Measurements from ENCODE around the gene ZNF784. TPM values are rescaled to one million over a fixed set of nuclear protein-coding genes. Genes with fewer than 3 reads are reported as not detected.

The ZNF784 gene
- total and polyA plus RNA-seq, 9 of the 15 experiments (the other 6 are each of a cell fraction or from before 2014, with no cell fraction given) = 0.14 to 6.1 (median 2.1) TPM

DNA sequence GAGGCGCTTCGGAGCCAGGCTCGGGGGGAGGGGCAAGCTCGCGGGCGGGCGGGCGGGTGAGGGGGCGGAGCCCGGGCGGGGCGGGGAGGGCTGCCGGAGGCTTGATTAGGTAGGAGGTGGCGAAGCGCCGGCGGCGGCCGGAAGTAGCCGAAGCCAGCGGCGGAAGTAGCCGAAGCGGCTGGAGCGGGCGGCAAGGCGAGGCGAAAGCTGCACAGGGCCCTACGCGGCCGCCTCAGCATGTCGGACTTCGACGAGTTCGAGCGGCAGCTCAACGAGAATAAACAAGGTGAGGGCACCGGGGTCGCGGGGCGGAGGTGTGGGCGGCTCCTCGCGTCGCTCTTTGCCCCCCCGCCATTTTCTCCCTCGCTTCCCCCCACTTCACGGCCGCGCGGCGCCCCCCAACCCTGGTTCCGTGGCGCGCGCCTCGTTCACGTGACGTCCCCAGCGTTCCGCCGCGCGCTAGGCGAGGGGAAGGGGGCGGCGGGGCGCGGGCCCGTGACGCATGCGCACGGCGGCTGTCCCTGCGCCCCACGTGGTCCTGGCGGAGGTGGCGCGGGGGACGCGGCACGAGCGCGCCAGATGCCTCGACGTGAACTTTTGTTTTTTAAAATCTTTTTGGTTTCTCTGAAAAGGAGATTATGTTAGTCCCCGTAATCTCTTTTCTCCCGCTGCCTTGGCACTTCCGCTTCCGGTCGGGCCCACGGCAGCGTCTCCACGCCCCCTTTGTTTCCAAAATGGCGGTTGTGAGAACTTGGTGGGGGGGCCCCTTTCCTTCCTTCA is 30.7 kb upstream of the ZNF784 start, which contains the start of gene U2AF2 (continued):
- TF ChIP-seq ZNF133 (CRISPR knock-in tag; IDR thresholded peaks at IDR 0.05) = no peak
- no peak for TF ChIP-seq SRSF7 (optimal IDR thresholded peaks at IDR 0.05; ENCODE audit: low read depth, low read length)
- no peak for TF ChIP-seq RUNX1 (IDR thresholded peaks at IDR 0.05; ENCODE audit: low read depth)
- no peak for TF ChIP-seq PHF21A (IDR thresholded peaks at IDR 0.05; ENCODE audit: borderline replicate concordance, low read depth)
- TF ChIP-seq, protein P1, sequence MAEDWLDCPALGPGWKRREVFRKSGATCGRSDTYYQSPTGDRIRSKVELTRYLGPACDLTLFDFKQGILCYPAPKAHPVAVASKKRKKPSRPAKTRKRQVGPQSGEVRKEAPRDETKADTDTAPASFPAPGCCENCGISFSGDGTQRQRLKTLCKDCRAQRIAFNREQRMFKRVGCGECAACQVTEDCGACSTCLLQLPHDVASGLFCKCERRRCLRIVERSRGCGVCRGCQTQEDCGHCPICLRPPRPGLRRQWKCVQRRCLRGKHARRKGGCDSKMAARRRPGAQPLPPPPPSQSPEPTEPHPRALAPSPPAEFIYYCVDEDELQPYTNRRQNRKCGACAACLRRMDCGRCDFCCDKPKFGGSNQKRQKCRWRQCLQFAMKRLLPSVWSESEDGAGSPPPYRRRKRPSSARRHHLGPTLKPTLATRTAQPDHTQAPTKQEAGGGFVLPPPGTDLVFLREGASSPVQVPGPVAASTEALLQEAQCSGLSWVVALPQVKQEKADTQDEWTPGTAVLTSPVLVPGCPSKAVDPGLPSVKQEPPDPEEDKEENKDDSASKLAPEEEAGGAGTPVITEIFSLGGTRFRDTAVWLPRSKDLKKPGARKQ (CRISPR knock-in tag; IDR thresholded peaks at IDR 0.05) = no peak
- TF ChIP-seq ZNF766 (CRISPR knock-in tag; conservative IDR thresholded peaks at IDR 0.05) = no peak
- TF ChIP-seq EP300 (IDR thresholded peaks at IDR 0.05; ENCODE audit: low read length) = no peak
- TF ChIP-seq ZNF511 (CRISPR knock-in tag; IDR thresholded peaks at IDR 0.05) = peak; percentile 58; the same call in 1 of the 2 replicates
- TF ChIP-seq, protein P2, sequence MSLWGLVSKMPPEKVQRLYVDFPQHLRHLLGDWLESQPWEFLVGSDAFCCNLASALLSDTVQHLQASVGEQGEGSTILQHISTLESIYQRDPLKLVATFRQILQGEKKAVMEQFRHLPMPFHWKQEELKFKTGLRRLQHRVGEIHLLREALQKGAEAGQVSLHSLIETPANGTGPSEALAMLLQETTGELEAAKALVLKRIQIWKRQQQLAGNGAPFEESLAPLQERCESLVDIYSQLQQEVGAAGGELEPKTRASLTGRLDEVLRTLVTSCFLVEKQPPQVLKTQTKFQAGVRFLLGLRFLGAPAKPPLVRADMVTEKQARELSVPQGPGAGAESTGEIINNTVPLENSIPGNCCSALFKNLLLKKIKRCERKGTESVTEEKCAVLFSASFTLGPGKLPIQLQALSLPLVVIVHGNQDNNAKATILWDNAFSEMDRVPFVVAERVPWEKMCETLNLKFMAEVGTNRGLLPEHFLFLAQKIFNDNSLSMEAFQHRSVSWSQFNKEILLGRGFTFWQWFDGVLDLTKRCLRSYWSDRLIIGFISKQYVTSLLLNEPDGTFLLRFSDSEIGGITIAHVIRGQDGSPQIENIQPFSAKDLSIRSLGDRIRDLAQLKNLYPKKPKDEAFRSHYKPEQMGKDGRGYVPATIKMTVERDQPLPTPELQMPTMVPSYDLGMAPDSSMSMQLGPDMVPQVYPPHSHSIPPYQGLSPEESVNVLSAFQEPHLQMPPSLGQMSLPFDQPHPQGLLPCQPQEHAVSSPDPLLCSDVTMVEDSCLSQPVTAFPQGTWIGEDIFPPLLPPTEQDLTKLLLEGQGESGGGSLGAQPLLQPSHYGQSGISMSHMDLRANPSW (CRISPR knock-in tag; IDR thresholded peaks at IDR 0.05) = no peak
- peak; percentile 86 for TF ChIP-seq E2F3 (CRISPR knock-in tag; IDR thresholded peaks at IDR 0.05)
- peak; percentile 90 for TF ChIP-seq KLF13 (tag; IDR thresholded peaks at IDR 0.05; ENCODE audit: borderline replicate concordance, low read depth)
- no peak for TF ChIP-seq SMC3 (conservative IDR thresholded peaks at IDR 0.05; ENCODE audit: insufficient read depth, low read depth, low read length)
- TF ChIP-seq ZBTB12 (CRISPR knock-in tag; IDR thresholded peaks at IDR 0.05) = peak; percentile 42; the same call in 1 of the 2 replicates
- 0 out of 2 replicates have a peak, but pooled peaks have one; percentile 25 for TF ChIP-seq CREB3 (tag; conservative IDR thresholded peaks at IDR 0.05; ENCODE audit: low read depth)
- TF ChIP-seq POLR2B (IDR thresholded peaks at IDR 0.05; ENCODE audit: low read depth, partially characterized antibody) = peak; percentile 82
- no peak for TF ChIP-seq SMARCA4 (IDR thresholded peaks at IDR 0.05)
- no peak; the same call in 1 of the 2 replicates for TF ChIP-seq ZFP1 (CRISPR knock-in tag; IDR thresholded peaks at IDR 0.05)
- TF ChIP-seq SMARCA5 (IDR thresholded peaks at IDR 0.05) = no peak
- no peak for TF ChIP-seq SP2 (IDR thresholded peaks at IDR 0.05; ENCODE audit: extremely low read depth, low read depth, low read length, poor library complexity, severe bottlenecking)

Data from K562 (cell line).